Left forelimb (tissue), 1 donor: ENCODE measurements around the gene CEACAM19.
"Not testable (repeated sequence)": the region's sequence is repeated elsewhere in the genome, so short reads cannot be mapped to it uniquely, and the experiment has no call there.

Source experiments
- DNase-seq: peaks from one replicate; pipeline ENCODE4 v3.0.0-alpha.2; 2018; ENCODE audit warnings: low spot score

CEACAM19 gene

DNA sequence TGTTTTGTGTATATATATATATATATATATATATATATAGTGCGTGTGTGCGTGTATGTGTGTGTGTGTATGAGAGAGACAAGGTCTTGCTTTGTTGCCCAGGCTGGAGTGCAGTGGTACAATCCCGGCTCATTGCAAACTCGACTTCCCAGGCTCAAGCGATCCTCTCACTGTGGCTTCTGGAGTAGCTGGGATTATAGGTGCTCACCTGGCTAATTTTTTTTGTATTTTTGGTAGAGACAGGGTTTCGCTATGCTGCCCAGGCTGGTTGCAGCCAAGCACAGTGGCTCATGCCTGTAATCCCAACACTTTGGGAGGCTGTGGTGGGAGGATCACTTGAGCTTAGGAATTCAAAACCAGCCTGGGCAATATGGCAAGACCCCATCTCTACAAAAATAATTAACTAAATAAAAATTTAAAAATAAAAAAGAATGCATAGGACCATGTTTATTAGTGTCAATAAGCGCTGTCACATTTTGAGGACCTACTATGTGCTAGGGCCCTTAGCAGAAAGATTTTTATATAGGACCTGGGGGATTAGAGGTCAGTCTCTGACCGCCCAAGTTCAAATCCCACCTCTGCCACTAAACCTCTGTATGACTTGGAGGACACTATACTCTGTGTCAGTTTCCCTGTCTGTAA is 25.8 kb upstream of the CEACAM19 start:
- no peak for DNase-seq

DNA sequence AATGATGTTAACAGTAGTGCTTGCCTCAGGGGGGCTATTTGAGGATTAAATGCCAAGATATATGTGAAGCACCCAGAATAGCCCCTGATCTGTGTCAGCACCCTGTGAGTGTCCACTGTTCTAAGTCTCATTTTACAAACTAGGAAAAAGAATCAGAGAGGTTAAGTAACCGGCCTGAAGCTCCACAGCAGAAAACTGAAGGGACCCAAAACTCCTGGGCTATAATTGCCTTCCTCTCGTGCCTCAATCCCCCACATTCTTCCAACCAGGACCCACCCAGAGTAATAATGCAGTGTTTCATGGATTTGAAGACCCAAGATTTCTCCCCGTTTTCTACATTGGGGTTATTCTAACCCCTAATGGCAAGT is 25.2 kb upstream of the CEACAM19 start:
- DNase-seq = no peak

DNA sequence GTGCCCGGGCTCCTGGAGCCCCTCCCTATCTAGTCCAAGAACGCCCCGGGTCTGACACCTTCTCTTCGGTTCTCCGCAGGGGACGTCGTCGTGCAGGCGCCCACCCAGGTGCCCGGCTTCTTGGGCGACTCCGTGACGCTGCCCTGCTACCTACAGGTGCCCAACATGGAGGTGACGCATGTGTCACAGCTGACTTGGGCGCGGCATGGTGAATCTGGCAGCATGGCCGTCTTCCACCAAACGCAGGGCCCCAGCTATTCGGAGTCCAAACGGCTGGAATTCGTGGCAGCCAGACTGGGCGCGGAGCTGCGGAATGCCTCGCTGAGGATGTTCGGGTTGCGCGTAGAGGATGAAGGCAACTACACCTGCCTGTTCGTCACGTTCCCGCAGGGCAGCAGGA is 24.1 kb upstream of the CEACAM19 start:
- no peak for DNase-seq

DNA sequence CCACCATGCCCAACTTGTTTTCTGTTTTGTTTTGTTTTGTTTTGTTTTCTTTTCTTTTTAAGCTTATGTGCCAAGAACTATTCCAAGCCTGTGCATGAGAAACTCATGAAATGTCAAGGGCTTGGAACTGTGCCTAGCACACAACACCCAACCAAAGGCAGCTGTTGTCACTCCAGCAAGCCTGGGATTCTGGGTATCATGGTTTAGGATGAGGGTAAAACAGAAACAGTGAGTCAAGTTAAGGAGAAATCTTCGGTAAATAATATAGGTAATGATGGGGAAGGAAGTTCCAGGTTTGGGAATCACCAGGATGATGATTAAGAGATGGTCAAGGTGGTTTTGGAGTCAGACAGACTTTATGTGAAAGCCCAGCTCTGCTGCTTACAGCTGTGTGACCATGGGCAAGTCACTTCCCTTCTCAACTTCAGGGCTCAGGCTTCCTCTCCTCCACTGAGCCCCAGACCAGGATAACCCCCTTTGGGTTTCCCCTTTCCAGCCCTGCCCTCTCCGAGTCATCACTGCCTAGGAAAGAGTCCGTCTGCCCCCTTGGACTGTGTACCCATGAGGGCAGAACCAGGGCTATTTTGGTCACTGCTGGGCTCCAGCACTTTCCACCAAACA is 22.5 kb upstream of the CEACAM19 start:
- DNase-seq = no peak

DNA sequence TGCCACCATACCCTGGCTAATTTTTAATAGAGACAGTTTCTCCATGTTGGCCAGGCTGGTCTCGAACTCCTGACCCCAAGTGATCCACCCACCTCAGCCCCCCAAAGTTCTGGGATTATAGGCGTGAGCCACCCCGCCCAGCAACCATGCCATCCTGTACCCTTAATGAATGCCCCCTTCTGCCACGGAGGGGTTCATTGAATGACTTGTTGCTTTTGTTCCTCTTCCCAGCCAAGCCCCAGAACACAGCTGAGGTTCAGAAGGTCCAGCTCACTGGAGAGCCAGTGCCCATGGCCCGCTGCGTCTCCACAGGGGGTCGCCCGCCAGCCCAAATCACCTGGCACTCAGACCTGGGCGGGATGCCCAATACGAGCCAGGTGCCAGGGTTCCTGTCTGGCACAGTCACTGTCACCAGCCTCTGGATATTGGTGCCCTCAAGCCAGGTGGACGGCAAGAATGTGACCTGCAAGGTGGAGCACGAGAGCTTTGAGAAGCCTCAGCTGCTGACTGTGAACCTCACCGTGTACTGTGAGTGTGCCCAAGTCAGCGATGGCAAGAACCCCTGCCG is 21.6 kb upstream of the CEACAM19 start:
- no peak for DNase-seq

DNA sequence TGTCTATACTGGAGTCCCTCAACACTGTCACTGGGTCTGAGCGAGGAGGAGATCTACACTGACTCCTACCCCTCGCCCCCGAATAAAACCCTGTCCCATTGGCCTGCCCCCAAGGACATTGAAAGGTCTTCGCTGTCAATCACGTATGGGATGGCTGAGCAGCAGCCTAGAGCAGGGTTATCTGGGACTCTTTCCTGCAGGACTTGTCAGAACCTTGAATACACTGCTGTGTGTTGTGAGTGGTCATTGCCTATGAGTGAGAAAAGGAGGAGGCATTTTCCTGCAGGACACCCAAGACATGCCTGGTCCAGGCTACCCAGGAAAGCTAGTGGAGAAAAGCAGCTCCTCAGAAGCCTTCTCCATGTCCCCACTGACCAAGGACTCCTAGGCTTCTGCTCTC is 17.9 kb upstream of the CEACAM19 start:
- no peak for DNase-seq

DNA sequence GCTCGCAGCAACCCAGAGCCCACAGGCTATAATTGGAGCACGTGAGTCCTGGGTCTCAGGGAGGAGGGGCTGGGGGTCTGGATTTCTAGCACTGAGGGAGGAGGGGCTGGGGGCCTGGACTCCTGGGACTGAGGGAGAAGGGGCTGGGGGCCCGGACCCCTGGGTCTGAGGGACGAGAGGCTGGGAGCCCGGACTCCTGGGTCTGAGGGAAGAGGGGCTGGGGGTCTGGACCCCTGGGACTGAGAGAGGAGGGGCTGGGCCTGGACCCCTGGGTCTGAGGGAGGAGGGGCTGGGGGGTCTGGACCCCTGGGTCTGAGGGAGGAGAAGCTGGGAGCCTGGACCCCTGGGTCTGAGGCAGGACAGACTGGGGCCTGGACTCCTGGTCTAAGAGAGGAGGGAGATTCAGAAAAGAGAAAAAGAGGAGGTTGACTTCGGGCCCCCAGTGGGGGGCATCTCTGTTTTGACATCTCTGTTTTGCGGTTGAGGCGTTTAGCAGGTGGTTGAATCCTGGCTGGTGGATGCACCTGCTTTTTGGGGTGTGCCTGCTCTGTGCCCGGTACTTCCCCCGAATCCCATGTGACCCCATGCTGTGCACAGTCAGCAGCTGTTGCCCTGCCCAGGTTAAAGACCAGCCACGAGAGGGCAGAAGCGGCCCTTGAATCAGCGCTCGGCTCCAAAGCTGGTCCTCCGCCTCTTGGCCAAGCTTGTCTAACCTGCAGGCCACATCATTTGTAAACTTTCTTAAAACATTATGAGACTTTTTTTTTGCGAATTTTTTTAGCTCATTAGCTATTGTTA is 17.1 kb upstream of the CEACAM19 start:
- no peak for DNase-seq

DNA sequence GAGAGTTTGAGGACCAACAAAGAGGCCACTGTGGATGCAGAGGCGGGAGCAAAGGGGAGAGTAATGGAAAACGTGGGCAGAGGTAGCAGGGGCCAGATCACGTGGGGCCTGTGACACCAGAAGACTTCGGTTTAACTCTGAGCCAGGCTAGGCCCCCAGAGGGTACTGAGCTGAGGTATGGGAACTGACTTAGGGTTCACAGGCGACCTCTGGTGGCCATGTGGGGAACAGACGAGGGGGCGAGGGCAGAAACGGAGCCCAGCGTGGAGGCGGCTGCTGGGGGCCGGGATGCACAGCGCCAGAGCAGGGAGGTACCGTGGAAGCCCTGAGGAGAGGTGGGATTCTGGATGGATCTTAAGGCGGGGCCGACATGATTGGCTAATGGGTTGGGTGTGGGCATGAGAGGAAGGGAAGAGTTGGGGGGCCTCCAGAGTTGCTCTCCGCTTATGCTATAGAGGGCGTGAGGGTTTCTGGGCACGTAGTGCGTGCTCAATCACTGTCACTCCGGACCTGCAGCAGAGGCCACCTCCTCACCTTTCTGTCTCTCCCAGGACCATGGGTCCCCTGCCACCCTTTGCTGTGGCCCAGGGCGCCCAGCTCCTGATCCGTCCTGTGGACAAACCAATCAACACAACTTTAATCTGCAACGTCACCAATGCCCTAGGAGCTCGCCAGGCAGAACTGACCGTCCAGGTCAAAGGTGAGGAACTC is 13.9 kb upstream of the CEACAM19 start:
- DNase-seq = no peak

DNA sequence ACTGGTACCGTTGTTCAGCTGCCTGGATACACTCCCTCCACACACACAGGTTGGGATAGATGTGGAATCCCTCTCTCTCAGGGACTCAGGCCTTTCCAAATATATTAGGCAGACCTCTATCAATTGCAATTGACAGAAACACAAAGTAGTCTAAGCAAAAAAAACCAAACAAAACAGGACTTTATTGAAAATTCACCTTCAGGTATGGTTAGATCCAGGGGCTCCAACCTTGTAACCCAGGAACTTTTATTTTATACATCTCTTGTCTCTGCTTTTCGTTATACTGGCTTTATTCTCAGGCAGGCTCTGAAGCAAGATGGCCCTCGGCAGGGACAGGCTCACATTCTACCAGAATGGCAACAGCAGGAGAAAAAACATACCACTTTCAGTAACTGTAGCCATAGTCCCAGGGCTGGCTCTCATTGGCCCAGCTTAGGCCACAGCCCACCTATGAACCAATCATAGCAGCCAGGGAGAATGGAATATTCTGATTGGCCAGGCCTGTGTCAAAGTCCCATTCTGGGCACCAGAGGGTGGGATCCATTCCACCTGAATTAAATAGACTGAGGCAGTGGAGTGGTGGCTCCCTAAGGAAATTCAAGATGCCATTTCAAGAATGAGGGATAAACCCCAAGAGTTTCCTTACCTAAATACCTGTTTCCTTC is 13.1 kb upstream of the CEACAM19 start:
- no peak for DNase-seq

DNA sequence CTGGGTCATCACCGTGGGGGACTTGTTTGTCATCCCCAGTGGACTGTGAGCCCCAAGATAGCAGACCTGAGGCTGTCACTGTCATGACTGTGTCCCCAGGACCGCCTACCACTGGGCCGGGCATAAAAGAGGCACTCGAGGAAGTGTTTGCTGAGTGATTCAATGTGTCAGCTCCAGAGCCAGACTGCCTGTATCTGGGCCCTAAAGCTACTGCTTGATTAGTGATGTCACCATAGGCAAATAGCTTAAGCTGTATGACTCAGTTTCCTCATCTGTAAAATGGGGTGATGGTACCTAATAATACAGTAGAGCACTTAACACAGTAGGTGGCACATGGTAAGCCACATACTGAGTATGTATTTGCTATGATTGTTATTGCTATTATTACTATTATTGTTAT is 11.2 kb upstream of the CEACAM19 start:
- no peak for DNase-seq

DNA sequence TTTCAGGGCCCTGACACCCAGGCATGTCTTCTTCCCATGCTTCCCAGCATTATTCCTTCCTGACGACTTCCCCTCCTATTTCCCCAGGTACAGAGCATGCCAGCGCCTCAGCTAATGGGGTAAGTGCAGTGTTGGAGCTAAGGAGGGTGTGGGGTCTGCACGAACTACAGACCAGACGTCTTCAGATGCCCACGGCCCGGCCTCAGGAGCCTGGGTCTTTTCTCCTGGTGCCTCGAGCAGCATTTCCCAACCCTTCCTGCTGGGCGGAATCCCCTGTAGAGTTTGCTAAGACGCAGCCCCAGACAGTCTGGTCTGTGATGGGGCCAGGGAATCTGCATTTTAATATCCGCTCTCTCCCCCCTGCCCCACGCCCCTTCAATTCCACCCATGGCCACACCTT is 10.1 kb upstream of the CEACAM19 start:
- no peak for DNase-seq

DNA sequence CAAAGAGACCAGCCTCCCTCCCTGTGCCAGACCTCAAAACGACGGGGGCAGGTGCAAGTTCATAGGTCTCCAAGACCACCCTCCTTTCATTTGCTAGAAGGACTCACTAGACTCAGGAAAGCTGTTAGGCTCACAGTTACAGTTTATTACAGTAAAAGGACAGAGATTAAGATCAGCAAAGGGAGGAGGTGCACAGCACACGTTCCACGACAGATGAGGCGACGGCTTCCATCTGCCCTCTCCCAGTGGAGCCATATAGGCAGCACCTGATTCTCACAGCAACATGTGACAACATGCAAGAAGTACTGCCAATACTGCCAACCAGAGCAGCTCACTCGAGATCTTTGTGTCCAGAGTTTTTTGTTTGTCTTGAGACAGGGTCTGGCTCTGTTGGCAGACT is 9.4 kb upstream of the CEACAM19 start:
- DNase-seq = no peak

DNA sequence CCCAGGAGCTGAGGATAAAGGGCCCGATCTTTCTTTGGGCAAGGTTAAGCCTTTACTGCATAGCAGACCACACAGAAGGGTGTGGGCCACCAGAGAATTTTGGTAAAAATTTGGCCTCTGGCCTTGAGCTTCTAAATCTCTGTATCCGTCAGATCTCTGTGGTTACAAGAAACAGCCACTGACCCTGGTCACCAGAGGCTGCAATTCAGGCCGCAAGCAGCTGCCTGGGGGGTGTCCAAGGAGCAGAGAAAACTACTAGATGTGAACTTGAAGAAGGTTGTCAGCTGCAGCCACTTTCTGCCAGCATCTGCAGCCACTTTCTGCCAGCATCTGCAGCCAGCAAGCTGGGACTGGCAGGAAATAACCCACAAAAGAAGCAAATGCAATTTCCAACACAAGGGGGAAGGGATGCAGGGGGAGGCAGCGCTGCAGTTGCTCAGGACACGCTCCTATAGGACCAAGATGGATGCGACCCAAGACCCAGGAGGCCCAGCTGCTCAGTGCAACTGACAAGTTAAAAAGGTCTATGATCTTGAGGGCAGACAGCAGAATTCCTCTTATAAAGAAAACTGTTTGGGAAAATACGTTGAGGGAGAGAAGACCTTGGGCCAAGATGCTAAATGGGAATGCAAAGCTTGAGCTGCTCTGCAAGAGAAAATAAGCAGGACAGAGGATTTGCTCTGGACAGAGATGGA is 8.4 kb upstream of the CEACAM19 start:
- no peak for DNase-seq

DNA sequence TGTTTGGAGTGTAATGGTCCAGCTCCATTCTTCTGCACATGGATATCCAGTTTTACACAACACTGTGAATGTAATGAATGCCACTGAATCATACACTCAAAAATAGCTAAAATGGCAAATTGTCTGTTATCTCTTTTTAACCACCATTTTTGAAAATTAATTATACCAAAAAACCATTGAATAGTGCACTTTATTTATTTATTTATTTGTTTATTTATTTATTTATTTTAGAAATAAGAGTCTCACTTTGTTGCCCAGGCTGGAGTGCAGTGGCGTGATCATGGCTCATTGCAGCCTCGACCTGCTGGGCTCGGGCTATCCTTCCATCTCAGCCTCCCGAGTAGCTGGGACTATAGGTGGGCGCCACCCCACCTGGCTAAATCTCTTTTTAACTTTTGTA is 7.3 kb upstream of the CEACAM19 start:
- no peak for DNase-seq

DNA sequence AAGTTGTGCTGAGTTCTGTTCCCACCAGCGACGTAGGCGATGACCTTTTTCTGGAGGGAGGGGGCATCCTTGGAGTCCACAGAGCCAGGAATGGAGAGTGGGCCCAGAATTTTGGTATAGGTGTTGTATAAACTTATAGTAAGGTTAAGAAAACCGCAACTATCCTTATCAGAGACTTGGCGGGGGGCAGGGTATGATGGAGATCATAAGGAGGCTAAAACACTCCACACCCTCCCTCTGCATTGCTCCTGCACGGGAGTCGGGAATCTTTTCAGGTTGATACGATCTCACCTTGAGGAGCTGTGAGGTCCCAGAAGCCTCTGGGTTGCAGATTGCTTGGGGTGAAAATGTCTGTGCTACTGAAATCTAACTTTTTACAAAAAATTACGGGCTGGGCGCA is 6.3 kb upstream of the CEACAM19 start:
- DNase-seq = no peak

DNA sequence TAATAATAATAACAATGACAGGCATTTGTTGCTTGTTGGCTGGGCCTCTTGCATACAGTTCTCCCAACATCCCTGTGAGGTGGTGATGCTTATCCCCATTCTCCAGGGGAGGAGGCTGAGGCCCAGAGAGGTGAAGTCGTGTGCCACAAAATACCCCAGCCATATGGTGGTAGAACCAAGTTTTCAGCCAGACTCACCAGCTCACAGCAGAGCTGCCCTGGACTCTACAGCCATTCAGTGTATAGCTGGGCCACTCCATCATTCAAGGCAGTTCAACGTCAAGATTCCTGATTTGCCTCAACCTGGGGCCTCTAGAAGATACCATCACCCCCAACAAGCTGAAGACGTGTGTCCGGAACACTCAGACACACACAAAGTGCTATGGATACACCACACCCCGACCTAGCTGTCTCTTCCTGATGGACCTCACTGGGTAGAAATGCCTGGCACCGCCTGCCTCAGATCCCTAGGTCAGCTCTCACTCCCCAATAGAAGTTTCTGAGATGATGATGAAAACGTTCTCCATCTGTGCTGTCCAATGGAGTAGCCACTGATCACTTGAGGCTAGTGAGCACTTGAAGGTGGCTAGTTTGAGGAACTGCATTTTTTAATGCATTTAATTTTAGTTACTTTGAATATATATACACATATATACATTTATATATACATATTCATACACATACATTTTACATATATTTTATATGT is 4.3 kb upstream of the CEACAM19 start:
- no peak for DNase-seq

DNA sequence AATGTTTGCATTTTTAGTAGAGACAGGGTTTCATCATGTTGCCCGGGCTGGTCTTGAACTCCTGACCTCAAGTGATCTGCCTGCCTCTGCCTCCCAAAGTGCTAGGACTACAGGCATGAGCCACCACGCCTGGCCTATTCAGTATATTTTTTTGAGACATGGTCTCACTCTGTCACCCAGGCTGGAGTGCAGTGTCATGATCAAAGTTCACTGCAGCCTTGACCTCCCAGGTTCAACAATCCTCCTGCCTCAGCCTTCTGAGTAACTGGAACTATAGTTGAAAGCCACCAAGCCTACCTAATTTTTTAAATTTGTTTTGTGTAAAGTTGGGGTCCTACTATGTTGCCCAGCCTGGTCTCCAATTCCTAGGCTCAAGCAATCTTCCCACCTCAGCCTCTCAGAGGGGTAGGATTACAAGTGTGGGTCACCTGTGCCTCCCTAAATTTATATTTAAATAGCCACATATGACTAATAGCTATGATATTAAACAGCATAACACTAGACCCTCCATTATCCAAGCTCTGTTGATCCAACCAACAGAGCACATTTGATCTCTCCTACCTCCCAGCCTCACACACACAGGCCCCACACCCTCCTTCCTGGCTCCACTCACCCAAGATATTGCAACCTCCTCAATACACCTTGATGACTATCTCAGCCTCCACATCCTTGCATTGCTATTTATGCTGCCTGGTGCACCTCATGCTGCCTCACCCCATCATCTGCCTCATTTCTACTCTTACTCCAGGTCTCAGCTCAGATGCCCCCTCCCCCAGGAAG is 2.1 kb upstream of the CEACAM19 start:
- DNase-seq = no peak

DNA sequence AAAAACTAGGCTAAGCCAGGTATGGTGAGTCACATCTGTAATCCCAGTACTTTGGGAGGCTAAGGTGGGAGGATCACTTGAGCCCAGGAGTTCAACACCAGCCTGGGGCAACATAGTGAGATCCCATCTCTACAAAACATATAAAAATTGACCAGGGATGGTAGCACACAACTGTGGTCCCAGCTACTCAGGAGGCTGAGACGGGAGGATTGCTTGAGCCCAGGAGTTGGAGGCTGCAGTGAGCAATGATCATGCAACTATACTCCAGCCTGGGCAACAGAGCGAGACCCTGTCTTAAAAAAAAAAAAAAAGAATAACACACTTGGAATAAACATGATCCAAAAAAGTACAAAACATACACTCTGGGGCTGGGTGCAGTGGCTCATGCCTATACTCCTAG is 1.3 kb upstream of the CEACAM19 start:
- DNase-seq = not testable (repeated sequence)

DNA sequence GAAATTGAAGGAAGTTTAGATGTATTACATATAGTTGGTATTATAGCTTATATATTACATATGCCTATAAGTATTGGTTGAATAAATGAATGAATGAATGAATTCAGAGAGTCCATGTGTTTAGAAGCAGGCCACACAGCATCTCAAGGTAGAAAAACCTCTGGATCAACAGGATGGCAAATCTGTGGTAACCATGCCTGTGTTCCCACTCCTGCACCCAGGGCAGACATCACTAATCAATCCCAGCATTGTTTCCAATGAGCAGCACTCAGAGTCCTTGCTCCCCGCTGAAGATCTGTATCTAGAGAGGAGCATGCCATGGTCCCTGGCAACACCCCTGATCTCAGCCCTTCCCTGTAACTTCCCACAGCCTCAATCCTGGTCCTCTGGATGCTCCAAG is 944 bp downstream of the CEACAM19 start:
- DNase-seq = no peak

DNA sequence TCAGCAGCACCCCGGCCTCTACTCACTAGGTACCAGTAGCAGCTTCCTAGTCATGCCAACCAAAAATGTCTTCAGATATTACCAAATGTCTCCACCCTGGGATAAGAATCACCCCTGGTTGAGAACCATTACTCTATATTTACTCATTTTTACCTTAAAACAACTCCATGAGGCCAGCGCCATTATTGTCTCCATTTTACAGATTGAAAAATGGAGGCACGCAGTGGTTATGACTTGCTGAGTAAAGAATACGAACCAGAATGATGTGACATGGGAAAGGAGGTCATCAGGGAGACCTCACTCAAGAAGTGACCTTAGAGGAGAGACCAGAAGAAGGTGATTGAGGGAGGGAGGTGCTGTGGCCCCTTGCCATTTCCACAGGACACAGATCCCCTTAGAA is 2.2 kb downstream of the CEACAM19 start:
- DNase-seq = no peak
